NB4 (cell line): ENCODE data around the gene ELOVL7.

Source experiments
- MYC ChIP-seq: IDR thresholded peaks from 2 replicates; pipeline ENCODE4 v1.6.1; 2011; ENCODE audit warnings: low read depth, low read length
- POLR2A ChIP-seq: IDR thresholded peaks from 2 replicates; pipeline ENCODE4 v1.6.1; 2011; ENCODE audit warnings: mild to moderate bottlenecking; ENCODE audit not compliant: insufficient read length; ENCODE audit errors: extremely low read depth
- TF ChIP-seq, protein P1 (sequence below): IDR thresholded peaks from one replicate; pipeline ENCODE4 v1.5.1; 2012; ENCODE audit warnings: low read depth, low read length
- TF ChIP-seq, protein P2 (sequence below): IDR thresholded peaks from 2 replicates; pipeline ENCODE4 v1.6.1; 2011; ENCODE audit warnings: low read depth, low read length

GRCh38 chr5:60843386-60843935, 608 bp downstream of the ELOVL7 start:
- TF ChIP-seq, protein P1, sequence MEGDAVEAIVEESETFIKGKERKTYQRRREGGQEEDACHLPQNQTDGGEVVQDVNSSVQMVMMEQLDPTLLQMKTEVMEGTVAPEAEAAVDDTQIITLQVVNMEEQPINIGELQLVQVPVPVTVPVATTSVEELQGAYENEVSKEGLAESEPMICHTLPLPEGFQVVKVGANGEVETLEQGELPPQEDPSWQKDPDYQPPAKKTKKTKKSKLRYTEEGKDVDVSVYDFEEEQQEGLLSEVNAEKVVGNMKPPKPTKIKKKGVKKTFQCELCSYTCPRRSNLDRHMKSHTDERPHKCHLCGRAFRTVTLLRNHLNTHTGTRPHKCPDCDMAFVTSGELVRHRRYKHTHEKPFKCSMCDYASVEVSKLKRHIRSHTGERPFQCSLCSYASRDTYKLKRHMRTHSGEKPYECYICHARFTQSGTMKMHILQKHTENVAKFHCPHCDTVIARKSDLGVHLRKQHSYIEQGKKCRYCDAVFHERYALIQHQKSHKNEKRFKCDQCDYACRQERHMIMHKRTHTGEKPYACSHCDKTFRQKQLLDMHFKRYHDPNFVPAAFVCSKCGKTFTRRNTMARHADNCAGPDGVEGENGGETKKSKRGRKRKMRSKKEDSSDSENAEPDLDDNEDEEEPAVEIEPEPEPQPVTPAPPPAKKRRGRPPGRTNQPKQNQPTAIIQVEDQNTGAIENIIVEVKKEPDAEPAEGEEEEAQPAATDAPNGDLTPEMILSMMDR: no peak
- TF ChIP-seq, protein P2, sequence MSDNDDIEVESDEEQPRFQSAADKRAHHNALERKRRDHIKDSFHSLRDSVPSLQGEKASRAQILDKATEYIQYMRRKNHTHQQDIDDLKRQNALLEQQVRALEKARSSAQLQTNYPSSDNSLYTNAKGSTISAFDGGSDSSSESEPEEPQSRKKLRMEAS: no peak
- TF ChIP-seq POLR2A (no peak), MYC (no peak)
